Diencephalon (tissue), 1 donor: ENCODE data around the gene IL1B. TPM values are rescaled to one million over a fixed set of nuclear protein-coding genes. Genes with fewer than 3 reads are reported as not detected.

Source experiments
- total RNA-seq: library from RNA; depleted of rRNA; stranded (reverse); fragments of >200 nt; gene quantifications from one replicate; pipeline ENCODE4 v1.2.3, GENCODE V29; 2014

Gene IL1B
- total RNA-seq = 1.2 TPM

DNA sequence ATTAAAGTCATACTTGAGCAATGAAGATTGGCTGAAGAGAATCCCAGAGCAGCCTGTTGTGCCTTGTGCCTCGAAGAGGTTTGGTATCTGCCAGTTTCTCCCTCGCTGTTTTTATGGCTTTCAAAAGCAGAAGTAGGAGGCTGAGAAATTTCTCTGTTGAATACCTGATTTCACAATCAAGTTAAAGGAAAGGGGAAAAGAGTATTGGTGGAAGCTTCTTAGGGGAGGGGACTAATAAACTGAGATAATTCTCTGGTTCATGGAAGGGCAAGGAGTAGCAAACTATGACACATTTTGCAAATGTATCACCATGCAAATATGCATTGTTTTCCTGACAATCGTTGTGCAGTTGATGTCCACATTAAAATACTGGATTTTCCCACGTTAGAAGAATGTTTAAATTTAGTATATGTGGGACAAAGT is at the start of gene IL1B:
TSS of gene IL1B (minus strand) at position 85 of the 423 bp plus-strand sequence. CDS start 550 bp downstream, outside the sequence.

DNA sequence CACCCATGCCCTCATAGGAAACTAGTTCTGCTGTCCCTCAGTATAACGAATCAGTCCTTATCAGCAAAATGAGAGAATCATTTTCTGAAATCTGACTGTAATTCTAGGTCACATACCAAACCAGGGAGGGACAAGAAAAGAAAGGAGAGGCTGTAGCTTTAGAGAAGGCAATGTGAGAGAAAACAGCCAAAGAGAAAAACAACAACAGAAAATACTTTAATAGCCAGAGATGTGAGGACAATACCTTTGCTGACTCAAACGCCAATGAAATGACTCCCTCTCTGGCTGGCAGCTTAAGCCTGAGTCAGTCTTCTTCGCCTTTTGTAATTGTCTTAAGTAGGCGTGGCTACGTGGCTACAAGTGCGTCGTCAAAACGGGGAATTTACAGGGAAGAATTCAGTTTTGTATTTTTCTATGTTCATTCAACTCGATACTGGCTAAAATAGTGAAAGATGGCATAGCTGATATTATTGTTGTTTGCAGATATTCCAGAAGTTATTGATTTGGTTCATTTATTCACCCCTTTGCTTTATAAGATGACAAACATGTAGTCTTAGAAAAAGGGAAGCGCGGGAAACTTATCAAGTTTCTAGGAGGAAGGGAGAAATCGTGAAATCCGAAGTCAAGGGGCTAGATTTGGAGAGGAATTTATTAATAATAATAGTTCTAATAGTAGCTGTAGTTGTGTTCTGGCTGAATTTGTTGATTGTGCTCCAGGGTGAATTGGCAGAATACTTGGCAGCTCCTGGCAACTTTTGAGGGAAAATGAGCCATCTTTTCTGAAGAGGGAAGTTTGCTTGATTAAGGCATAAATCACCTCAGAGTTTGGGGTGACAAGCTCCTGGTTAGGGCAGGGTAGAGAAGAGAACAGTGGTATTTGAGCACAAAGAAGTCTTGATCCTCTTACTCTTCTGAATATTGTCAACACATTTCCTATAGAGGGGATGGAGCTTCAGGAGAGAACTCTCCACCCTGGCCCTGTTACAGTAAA is 52.1 kb downstream of the IL1B start, which contains the start of gene IL1A:
TSS of gene IL1A (minus strand) at position 295 of the 991 bp plus-strand sequence. CDS start 723 bp downstream, outside the sequence.

Other genes with a start within 250 kb of the IL1B start
- 34.6 TPM for gene SLC20A1, start 190.8 kb downstream of the IL1B start, total RNA-seq
- gene NT5DC4, start 115.8 kb downstream of the IL1B start, total RNA-seq = not detected
- 4.2 TPM for gene CKAP2L, start 72.2 kb downstream of the IL1B start, total RNA-seq
- 0.92 TPM for gene IL1A, start 52.3 kb downstream of the IL1B start, total RNA-seq
- gene IL37, start 74.4 kb upstream of the IL1B start, total RNA-seq = not detected
- not detected for gene IL36G, start 141.2 kb upstream of the IL1B start, total RNA-seq
- not detected for gene IL36A, start 168.7 kb upstream of the IL1B start, total RNA-seq
- gene IL36B, start 216.1 kb upstream of the IL1B start, total RNA-seq = not detected
- not detected for gene IL36RN, start 222.4 kb upstream of the IL1B start, total RNA-seq
- not detected for gene IL1F10, start 231.2 kb upstream of the IL1B start, total RNA-seq